Neural progenitor cell (in vitro differentiated cells): ENCODE measurements around the gene PPP4R3C.

Experiments used
- CTCF ChIP-seq: fragments of 200-600 bp; sonication (generic); IDR thresholded peaks from 2 replicates; pipeline ENCODE4 v1.5.1; 2017; ENCODE audit warnings: antibody characterized with exemption, mild to moderate bottlenecking
- EZH2phosphoT487 ChIP-seq: fragments of 200-600 bp; sonication (generic); IDR thresholded peaks from 2 replicates; pipeline ENCODE4 v1.6.1; 2017; ENCODE audit warnings: antibody characterized with exemption

DNA sequence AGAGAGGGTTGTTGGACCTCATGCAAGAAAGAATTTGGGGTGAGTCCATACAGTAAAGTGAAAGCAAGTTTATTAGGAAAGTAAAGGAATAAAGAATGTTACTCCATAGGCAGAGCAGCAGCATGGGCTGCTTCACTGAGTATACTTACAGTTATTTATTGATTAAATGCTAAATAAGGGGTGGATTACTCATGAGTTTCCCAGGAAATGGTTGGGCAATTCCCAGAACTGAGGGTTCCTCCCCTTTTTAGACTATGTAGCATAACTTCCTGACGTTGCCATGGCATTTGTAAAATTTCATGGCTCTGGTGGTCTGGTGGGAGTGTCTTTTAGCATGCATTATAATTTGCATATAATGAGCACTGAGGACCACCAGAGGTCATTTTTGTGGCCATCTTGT lies 16.7 kb downstream of the PPP4R3C start:
- TF ChIP-seq CTCF (no peak), EZH2phosphoT487 (no peak)
